AG08395 (cell line): ENCODE results near the gene PPP1CA.

Experiments
- DNase-seq: peaks from one replicate; pipeline ENCODE4 v3.0.0; 2012; ENCODE audit warnings: mixed read lengths, low spot score

The PPP1CA gene

GRCh38 chr11:67351275-67352005 is 50.2 kb downstream of the PPP1CA start:
- DNase-seq = peak; percentile 83

GRCh38 chr11:67349928-67350465 is 51.7 kb downstream of the PPP1CA start:
- DNase-seq = no peak

GRCh38 chr11:67349457-67349856 is 52.2 kb downstream of the PPP1CA start:
- DNase-seq = no peak

- DNase-seq = no peak
These were observed 52.6 kb downstream of the PPP1CA start for GRCh38 chr11:67349036-67349435.
